CD14-positive monocyte (primary cell): ENCODE measurements around the gene UNCX. TPM values are rescaled to one million over a fixed set of nuclear protein-coding genes. Genes with fewer than 3 reads are reported as not detected.

ENCODE experiments used
- DNase-seq, 3 donors: peaks; one replicate each; pipeline ENCODE4 v3.0.0-alpha.2; 2011 to 2022
- H2AFZ ChIP-seq: 2 replicates; pipeline ENCODE4 v1.6.0; 2012; ENCODE audit warnings: mild to moderate bottlenecking, low read depth, low read length, inconsistent platforms; ENCODE audit not compliant: insufficient read depth, poor library complexity, severe bottlenecking
- H3K27ac ChIP-seq, 2 donors: 1 replicate in 1 of 2; 2 replicates in 1 of 2; pipeline ENCODE4 v1.5.1; 2012 to 2013; ENCODE audit warnings: low read length in 2 of 2, control low read depth in 1 of 2, inconsistent platforms in 1 of 2, low read depth in 1 of 2, mild to moderate bottlenecking in 1 of 2
- H3K27me3 ChIP-seq, 2 donors: one replicate each; pipeline versions ENCODE4 v1.6.0 to v1.6.1; 2011 to 2013; ENCODE audit warnings: low read length in 2 of 2; ENCODE audit not compliant: control insufficient read depth in 2 of 2, insufficient read depth in 2 of 2
- H3K36me3 ChIP-seq, 2 donors: replicated peaks in 1 of 2; 1 replicate in 1 of 2; 2 replicates in 1 of 2; pipeline versions ENCODE4 v1.5.1 to v1.6.1; 2012 to 2013; ENCODE audit warnings: low read length in 2 of 2, control low read depth in 1 of 2, inconsistent platforms in 1 of 2, mild to moderate bottlenecking in 1 of 2; ENCODE audit not compliant: insufficient read depth in 2 of 2, control insufficient read depth in 1 of 2
- H3K4me1 ChIP-seq, 2 donors: 1 replicate in 1 of 2; 2 replicates in 1 of 2; pipeline versions ENCODE4 v1.5.1 to v1.6.1; 2012 to 2013; ENCODE audit warnings: low read length in 2 of 2, control low read depth in 1 of 2, inconsistent platforms in 1 of 2, mild to moderate bottlenecking in 1 of 2, moderate library complexity in 1 of 2; ENCODE audit not compliant: insufficient read depth in 2 of 2, control insufficient read depth in 1 of 2
- H3K4me2 ChIP-seq: replicated peaks from 2 replicates; pipeline ENCODE3; 2012; ENCODE audit warnings: low read length, moderate library complexity, mild to moderate bottlenecking; ENCODE audit not compliant: poor library complexity, severe bottlenecking; ENCODE audit errors: extremely low read depth
- H3K4me3 ChIP-seq, 3 experiments: fragments of 200-600 bp in 1 of 3; sonication (generic) in 1 of 3; replicated peaks in 1 of 3; 1 replicate in 2 of 3; 2 replicates in 1 of 3; pipeline ENCODE4 v1.5.1; 2011 to 2013; ENCODE audit warnings: low read length in 3 of 3, mild to moderate bottlenecking in 3 of 3, control low read depth in 2 of 3, low read depth in 2 of 3, inconsistent platforms in 1 of 3, moderate library complexity in 1 of 3
- H3K79me2 ChIP-seq: 2 replicates; pipeline ENCODE4 v1.6.0; 2012; ENCODE audit warnings: mild to moderate bottlenecking, control low read depth, inconsistent platforms, low read length, moderate library complexity; ENCODE audit not compliant: insufficient read depth
- H3K9ac ChIP-seq: 2 replicates; pipeline ENCODE4 v1.6.0; 2017; ENCODE audit warnings: low read length, mild to moderate bottlenecking; ENCODE audit not compliant: insufficient read depth, poor library complexity, severe bottlenecking
- H3K9me3 ChIP-seq, 2 donors: replicated peaks in 1 of 2; 1 replicate in 1 of 2; 2 replicates in 1 of 2; pipeline versions ENCODE4 v1.5.1 to v1.6.1; 2012 to 2013; ENCODE audit warnings: low read length in 2 of 2, control low read depth in 1 of 2; ENCODE audit not compliant: control insufficient read depth in 1 of 2, insufficient read depth in 1 of 2
- H4K20me1 ChIP-seq: 2 replicates; pipeline ENCODE4 v1.6.0; 2012; ENCODE audit warnings: mild to moderate bottlenecking, low read length, control low read depth, moderate library complexity; ENCODE audit not compliant: insufficient read depth
- H3K27ac Mint-ChIP-seq, 7 donors: one replicate each; pipeline ENCODE4 v1.8.0; 2020; ENCODE audit warnings: mild to moderate bottlenecking in 7 of 7, mixed read lengths in 7 of 7, moderate library complexity in 6 of 7, inconsistent platforms in 2 of 7
- H3K27me3 Mint-ChIP-seq, 3 donors: one replicate each; pipeline ENCODE4 v1.8.0; 2021 to 2022; ENCODE audit warnings: low read depth in 3 of 3, mild to moderate bottlenecking in 3 of 3, mixed read lengths in 3 of 3, moderate library complexity in 3 of 3, inconsistent platforms in 1 of 3
- H3K36me3 Mint-ChIP-seq, 2 donors: one replicate each; pipeline ENCODE4 v1.8.0; 2020; ENCODE audit warnings: mixed read lengths in 2 of 2, inconsistent platforms in 1 of 2, mild to moderate bottlenecking in 1 of 2
- H3K4me1 Mint-ChIP-seq: one replicate; pipeline ENCODE4 v1.8.0; 2020; ENCODE audit warnings: mild to moderate bottlenecking, mixed read lengths
- H3K4me3 Mint-ChIP-seq, 2 donors: one replicate each; pipeline ENCODE4 v1.8.0; 2020; ENCODE audit warnings: mild to moderate bottlenecking in 2 of 2, mixed read lengths in 2 of 2, moderate library complexity in 1 of 2
- H3K9me3 Mint-ChIP-seq, 7 donors: one replicate each; pipeline ENCODE4 v1.8.0; 2020 to 2022; ENCODE audit warnings: mixed read lengths in 7 of 7, mild to moderate bottlenecking in 6 of 7, moderate library complexity in 6 of 7, inconsistent platforms in 2 of 7
- CTCF ChIP-seq: fragments of 200-600 bp; IDR thresholded peaks from one replicate; pipeline ENCODE4 v1.8.0; 2022; ENCODE audit warnings: antibody characterized with exemption, mild to moderate bottlenecking
- WGBS: methylation state at CpG from one replicate; pipeline ENCODE4 v1.1.5; 2013; ENCODE audit warnings: missing lambda C conversion rate; ENCODE audit not compliant: insufficient coverage; 5-methylcytosine and 5-hydroxymethylcytosine counted together
- intact Hi-C, 2 donors: fragments of 100-400 bp; cut with micrococcal nuclease; formaldehyde crosslinking; loops; one replicate each; pipeline versions ENCODE4 v1.15.0 to v1.15.1; 2023
- polyA plus RNA-seq, 3 donors: library from polyadenylated mRNA; depleted of rRNA in 1 of 3; unstranded in 2 of 3; stranded (reverse) in 1 of 3; fragments of 300-500 nt in 2 of 3; fragments of >200 nt in 1 of 3; fragmentation: Illumina TruSeq in 2 of 3; gene quantifications; 1 replicate in 2 of 3; 2 replicates in 1 of 3; pipeline ENCODE4 v1.2.3, GENCODE V29; 2012 to 2021

UNCX gene
- polyA plus RNA-seq, 3 donors = not detected

- Histone ChIP-seq H3K27ac (no peak overlapping the region), H2AFZ (no peak overlapping the region), H3K4me3 (no peak overlapping the region), H3K27me3 (peaks cover 0 to 13% of the 10 kb centered on the region in 2 donors), H3K79me2 (no peaks in the 10 kb centered on the region), H4K20me1 (no peaks in the 10 kb centered on the region), H3K9me3 (no peaks in the 10 kb centered on the region), H3K4me1 (no peaks in the 10 kb centered on the region), H3K9ac (no peak overlapping the region), H3K36me3 (no peaks in the 10 kb centered on the region), H3K4me2 (no peak overlapping the region)
- Mint-ChIP-seq H3K36me3 (no peaks in the 10 kb centered on the region), H3K4me1 (no peaks in the 10 kb centered on the region), H3K27ac (peak overlapping the region in 1 of 7 donors; percentile 38), H3K4me3 (peak overlapping the region in 1 of 2 donors; percentile 21), H3K9me3 (peaks cover 0 to 2% (median 0%) of the 10 kb centered on the region in 7 donors), H3K27me3 (peaks cover 14 to 51% (median 25%) of the 10 kb centered on the region in 3 donors)
- WGBS = 81% methylated on average over 24 of the region's 30 CpGs
- intact Hi-C loops = no loop called here
- TF ChIP-seq CTCF = no peak
- DNase-seq = no peak
Observed at GRCh38 chr7:1264345-1265280, 31.9 kb downstream of the UNCX start.

GRCh38 chr7:1267016-1267900 lies 34.6 kb downstream of the UNCX start:
- Mint-ChIP-seq H3K4me3 (no peak overlapping the region), H3K27me3 (peaks cover 18 to 47% (median 25%) of the 10 kb centered on the region in 3 donors)

More at GRCh38 chr7:1267016-1267900, 34.6 kb downstream of the UNCX start:
- TF ChIP-seq CTCF = no peak
- no peaks in the 10 kb centered on the region for H3K36me3 Mint-ChIP-seq
- Histone ChIP-seq H3K27ac (no peak overlapping the region), H3K27me3 (peaks cover 0 to 13% of the 10 kb centered on the region in 2 donors), H3K9me3 (peaks cover 0 to 3% of the 10 kb centered on the region in 2 donors), H2AFZ (no peak overlapping the region), H4K20me1 (no peaks in the 10 kb centered on the region), H3K4me2 (no peak overlapping the region), H3K79me2 (no peaks in the 10 kb centered on the region), H3K4me1 (no peaks in the 10 kb centered on the region), H3K36me3 (no peaks in the 10 kb centered on the region), H3K4me3 (no peak overlapping the region), H3K9ac (no peak overlapping the region)
- 90% methylated on average over 27 of the region's 31 CpGs for WGBS
- no peak overlapping the region for H3K27ac Mint-ChIP-seq
- peaks cover 0 to 3% (median 0%) of the 10 kb centered on the region in 7 donors for H3K9me3 Mint-ChIP-seq
- no peak for DNase-seq
- intact Hi-C loops = no loop called here
- no peaks in the 10 kb centered on the region for H3K4me1 Mint-ChIP-seq
